HG03460 (cell line): ENCODE data around the gene TBC1D10A.

Source experiments
- ATAC-seq: cut with Tn5 transposase; IDR thresholded peaks from one replicate; pipeline ENCODE4 v1.9.1; 2021; ENCODE audit not compliant: unreplicated experiment

The TBC1D10A gene

GRCh38 chr22:30301995-30302809 is 24.5 kb downstream of the TBC1D10A start:
- no peak for ATAC-seq

GRCh38 chr22:30299322-30299721 is 27.4 kb downstream of the TBC1D10A start:
- no peak for ATAC-seq

DNA sequence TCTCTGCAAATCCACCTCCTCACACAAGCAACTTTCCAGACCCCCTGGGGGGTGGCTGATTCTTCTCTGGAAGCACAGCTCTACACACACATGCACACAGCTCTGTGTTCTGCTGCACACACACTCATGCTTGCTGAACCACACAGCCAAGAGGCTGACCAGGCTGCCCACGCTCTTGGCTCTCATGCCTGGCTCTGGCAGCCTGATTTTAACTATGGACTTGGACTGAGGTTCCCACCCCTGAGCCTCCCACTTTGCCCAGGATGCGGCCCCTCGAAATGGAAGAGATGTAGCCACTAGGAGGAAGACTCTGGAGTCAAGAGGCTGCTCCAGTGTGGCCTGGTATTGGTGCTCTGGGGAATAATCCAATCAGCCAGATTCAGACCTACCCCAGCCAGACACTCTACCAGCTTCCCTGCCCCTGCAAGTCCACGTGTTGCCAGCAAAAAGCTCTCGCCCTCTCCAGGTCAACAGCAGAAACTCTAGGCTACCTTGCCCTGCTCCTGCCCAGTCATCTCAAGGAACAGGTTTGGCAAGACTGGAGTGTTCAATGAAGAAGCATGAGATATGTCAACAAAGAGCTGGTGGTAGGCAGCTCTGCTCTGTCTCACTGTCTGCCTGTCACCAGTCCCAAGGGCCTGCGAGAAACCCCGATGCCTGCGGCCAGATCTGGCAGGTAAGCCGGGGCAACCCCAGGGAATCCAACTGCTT is 28.6 kb downstream of the TBC1D10A start:
- ATAC-seq = no peak

GRCh38 chr22:30297276-30297990 is 29.3 kb downstream of the TBC1D10A start:
- ATAC-seq = no peak

DNA sequence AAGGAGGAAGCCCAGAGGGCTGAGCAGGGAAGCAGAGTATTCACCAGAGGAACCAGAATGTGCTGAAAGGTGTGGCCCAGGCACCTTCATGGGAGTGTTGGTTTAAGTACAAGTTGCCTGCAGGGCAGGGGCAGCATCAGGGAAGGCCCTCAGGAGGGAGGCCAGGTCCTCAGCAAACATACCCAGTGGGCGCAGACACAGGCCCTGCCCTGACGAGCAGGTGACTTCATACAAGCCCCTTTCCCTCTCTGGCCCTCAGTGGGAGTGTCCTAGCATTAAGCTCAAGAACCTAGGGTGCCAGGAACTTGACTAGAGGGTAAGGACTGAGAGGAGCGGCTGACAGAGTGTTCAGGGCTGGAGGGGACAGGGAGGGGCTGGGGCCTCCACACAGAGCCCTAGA is 29.9 kb downstream of the TBC1D10A start:
- ATAC-seq = no peak

DNA sequence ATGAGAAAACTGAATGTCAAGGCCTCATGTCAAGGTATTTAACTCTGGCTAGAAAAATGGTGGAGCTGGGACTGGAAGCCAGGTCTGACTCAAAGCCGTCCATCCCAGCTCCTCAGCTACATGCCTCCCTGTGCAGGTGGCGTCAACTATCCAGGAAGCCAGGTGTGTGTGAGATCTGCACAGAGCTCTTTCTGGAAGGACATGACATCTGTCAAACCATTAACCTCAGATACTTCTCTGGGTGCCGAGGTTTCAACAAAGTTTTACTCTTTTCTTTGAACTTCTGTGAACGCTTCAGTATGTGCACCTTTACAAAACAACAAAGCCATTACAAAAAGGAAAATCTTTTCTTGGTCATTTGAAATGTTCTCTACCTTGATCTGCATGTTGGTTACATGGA is 30.4 kb downstream of the TBC1D10A start:
- no peak for ATAC-seq

- no peak for ATAC-seq
Observed at GRCh38 chr22:30295576-30295975, 31.2 kb downstream of the TBC1D10A start.

DNA sequence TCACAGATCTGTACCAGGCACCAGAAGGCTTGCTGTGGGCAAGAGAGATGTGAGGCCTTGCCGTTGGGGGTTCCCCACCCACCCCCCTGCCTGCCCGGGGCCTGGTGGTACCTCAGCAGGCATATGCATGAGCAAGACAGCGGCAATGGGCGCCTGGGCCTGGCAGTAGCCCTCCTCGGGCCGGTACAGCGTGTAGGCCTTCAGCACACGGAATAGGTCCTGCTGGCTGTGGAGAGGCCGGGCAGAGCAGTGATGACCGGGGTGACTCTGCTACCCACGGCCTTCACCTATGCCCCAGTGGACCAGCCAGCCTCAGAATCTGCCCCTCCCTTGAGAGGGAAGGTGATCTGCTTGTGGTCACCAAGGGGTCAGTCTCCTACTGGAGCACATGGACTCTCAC is 31.9 kb downstream of the TBC1D10A start:
- no peak for ATAC-seq

DNA sequence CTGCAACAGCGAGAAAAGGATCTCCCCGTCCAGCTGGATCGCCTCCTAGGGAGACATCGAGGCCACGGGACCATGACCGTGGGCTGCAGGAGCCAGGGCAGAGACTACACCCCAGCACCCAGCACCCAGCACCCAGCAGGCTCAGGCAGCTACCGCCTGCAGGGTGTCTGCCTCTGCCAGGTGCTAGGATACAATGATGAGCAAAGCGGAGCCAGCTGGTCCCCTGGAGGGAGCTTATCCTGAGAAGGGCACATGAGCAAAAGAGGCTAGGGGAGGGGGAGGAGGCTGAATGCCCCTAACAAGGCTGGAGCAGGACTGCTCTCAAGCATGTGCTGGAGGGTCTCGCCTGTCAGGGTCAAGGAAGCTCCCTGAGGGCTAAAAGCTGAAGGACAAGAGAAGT is 32.7 kb downstream of the TBC1D10A start:
- no peak for ATAC-seq

DNA sequence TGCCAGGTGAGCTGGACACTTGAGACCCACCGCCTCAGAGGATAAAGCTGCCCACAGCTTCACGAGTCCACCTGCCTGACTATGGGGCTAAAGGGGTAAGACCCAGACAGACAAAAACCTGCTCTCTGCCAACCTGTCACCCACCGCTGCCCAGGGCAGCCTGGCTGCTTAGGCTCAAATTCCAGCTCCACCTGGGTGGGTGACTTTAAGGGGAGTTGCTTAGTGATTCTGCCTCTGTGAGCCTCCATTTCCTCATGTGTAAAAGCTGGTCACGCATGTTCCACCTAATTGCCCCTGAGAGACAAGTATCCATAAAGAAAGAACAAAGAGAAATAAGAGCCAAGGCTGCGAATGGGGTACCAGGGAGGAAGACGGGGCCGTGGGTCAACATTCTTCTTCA is 33.7 kb downstream of the TBC1D10A start:
- ATAC-seq = no peak

DNA sequence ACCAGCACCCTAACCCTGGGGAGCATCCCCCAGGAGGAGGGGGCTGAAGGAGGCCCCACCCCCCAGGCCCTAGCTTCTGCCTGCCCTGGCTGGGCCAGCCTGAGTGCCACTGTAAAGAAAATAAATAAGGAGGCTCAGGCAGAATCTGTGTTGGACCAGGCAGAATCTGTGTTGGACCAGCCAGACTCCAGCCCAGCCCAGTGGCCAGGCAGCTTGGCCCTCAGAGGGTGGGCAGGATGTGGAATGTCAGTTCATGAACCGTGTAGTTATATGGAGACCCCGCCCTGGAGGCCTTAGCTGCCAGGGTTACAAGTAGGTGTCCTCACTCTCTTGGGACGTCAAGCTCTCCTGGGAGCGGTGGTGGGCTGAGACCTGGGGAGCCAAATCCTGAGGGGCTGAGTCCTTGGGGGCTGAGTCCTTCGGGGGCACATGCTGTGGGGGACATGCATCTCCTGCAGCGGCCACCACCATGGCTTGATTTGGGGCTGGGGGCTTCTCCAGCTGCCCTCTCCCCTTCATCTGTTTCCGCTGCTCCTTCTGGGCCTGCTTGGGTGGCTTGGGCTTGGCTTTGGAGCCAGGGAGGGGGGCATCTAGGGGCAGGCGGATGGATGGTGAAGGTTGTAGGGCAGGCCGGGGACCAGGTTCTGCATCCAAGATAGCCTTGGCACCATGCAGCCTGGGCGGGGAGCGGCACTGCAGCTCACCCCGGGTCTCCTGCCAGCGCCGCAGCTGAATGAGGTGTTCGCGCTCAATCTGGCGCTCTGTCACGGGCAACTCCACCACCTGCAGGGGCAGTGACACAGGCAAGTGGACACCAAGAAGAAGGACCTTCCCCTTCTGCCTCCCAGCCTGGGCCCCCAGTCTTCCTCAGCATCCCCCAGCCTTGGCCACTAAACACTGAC is 34.4 kb downstream of the TBC1D10A start:
- no peak for ATAC-seq

GRCh38 chr22:30291058-30291892 is 35.5 kb downstream of the TBC1D10A start:
- ATAC-seq = no peak

DNA sequence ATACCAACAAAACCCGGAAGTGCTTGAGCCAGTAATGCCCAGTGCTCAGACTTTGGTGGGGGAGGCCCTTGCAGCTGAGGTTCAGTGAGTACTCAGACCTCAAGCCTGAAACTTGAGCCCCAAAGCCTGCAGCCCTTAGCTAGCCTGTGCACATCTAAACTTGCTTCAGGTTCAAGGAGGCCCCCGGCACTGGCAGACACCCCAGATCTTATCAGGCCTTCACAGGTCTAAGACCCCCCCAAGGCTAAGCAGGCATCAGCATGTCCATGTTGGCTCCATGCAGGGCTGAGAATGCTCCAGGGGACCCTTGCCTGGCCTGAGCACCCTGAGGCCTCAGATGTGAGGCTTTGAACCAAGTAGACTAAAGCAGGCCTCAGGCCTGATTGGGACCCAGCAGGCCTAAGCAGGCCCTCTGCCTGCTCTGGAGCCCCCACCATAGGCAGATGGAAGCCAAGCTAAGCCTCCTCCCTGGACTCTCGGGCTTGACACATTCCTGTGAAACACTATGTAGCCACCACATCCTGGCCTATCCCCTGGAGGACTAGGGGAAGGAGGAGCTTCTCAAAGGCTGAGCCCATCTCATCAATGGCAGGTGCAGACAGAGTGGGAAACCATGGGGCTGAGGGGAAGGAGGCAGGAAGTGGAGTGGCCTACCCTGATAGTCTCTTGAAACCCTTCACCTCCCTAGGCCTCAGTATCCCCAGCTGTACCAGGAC is 36.2 kb downstream of the TBC1D10A start:
- ATAC-seq = no peak

GRCh38 chr22:30289980-30290313 is 36.8 kb downstream of the TBC1D10A start:
- ATAC-seq = peak; percentile 15

- ATAC-seq = peak; percentile 55
Observed at GRCh38 chr22:30289141-30289979, 37.4 kb downstream of the TBC1D10A start, which contains the start of gene CASTOR1. TSS of gene CASTOR1 (minus strand) at chr22:30289505. CDS start at chr22:30289497, 8 bp downstream.

DNA sequence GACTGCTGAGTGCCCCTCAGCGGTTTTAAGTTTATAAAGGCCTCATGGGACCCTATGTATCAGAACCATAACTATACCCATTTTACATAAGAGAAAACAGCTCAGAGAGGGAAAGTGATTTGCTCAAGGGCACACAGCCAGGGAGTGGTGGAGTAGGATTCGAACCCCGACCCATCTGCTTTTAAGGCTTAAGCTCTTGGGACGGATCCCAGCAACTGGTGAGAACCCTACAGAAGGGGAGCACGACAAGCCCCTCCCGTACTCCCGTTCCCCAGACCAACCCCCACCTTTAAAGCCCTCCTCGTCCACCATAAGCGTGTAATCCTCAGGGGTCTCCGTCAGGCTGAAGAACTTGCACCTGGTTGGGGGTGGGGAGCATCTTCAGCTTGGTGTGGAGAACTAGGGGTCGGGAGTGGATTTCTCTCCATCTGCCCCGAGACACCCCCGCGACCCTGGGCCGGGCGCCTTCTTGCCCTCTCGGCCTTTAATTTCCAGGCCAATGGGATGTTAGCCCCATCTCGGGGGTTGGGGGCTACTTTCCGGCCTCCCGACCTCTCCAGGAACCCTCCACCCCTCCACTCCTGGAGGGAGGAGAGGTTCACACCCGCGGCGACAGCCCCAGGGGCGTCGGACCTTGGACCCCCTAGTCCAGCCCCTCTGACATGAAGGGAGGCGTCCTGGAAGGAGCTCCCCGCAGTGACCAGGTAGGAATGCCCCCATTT is 38.2 kb downstream of the TBC1D10A start:
- no peak for ATAC-seq

- ATAC-seq = no peak
Observed at GRCh38 chr22:30287648-30288418, 38.9 kb downstream of the TBC1D10A start.
